22Rv1 (cell line): Measurements from ENCODE around the gene GRIN3B.

Experiments used
- CTCF ChIP-seq: fragments of 450-650 bp; IDR thresholded peaks from 2 replicates; pipeline ENCODE4 v1.5.1; 2017; ENCODE audit warnings: mild to moderate bottlenecking
- ZFX ChIP-seq: fragments of 450-650 bp; IDR thresholded peaks from 2 replicates; pipeline ENCODE4 v1.6.1; 2017; ENCODE audit warnings: antibody characterized with exemption, borderline replicate concordance

DNA sequence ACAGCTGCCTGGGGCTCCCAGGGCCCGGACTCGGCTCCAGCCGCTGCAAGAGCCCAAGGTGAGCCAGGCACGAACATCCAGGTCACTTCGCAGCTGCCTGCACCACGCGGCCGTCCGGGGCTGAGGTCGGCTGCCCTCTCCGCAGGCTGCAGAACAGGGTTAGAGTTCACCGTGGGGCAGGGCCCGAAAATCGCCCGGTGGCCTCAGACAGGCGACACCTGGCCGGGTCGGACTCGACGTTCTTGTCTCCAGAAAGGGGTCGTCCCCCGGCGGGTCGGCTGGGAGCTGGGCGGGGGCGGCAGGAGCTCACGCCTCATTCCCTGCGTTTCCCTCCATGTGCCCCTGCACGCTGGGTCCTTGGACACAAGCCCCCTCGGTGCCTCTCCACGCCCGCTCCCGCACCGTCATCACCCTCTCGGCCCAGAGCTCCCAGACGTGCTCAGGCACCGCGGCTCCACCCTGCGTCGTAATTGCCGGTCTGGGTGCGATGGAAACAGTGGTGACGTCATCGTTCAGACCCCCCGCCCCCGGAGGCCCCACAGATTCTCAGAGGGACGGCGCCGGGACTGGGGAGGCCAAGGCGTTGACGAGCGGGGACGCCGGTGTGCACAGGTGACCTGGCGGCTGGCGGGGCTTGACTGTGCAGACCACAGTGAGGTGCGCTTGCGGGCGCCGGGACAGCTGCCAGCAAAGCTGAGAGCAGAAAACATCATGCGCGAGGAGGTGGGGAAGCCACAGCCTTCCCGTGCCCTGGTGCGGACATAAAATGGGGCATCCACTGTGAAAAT, 4.0 kb upstream of the GRIN3B start:
- TF ChIP-seq CTCF, result no peak
- TF ChIP-seq ZFX, result no peak
